Naive thymus-derived CD4-positive, alpha-beta T cell (primary cell): ENCODE measurements around the gene DOK4. TPM values are rescaled to one million over a fixed set of nuclear protein-coding genes. Genes with fewer than 3 reads are reported as not detected.

Experiments
- ATAC-seq: fragments of 150-1000 bp; cut with Tn5 transposase; 2 replicates; pipeline ENCODE4 v1.10.0; 2021; ENCODE audit warnings: mild to moderate bottlenecking, moderate library complexity
- CTCF ChIA-PET: fragments of 350-600 bp; sonication (Branson Sonifier 250); formaldehyde crosslinking; loops from one replicate; lab custom pipeline; 2021; ENCODE audit warnings: antibody characterized with exemption; lab: Charles Lee
- POLR2A ChIA-PET: fragments of 350-600 bp; sonication (Branson Sonifier 250); formaldehyde crosslinking; loops from one replicate; lab custom pipeline; 2021; ENCODE audit warnings: antibody characterized with exemption, inconsistent platforms; lab: Charles Lee
- DNase-seq, 9 donors: peaks; one replicate each; pipeline versions ENCODE4 v3.0.0 to v3.0.0-alpha.2; 2020 to 2022; ENCODE audit warnings: mixed read lengths in 1 of 9
- H3K27ac ChIP-seq: one replicate; pipeline ENCODE4 v1.7.0; 2013; ENCODE audit warnings: mild to moderate bottlenecking, low read depth, low read length, moderate library complexity
- H3K27me3 ChIP-seq, 2 donors: one replicate each; pipeline ENCODE4 v1.7.0; 2013; ENCODE audit warnings: low read length in 2 of 2, mild to moderate bottlenecking in 2 of 2, moderate library complexity in 2 of 2; ENCODE audit not compliant: control insufficient read depth in 2 of 2, insufficient read depth in 2 of 2
- H3K36me3 ChIP-seq, 3 experiments: 1 replicate in 2 of 3; 2 replicates in 1 of 3; pipeline ENCODE4 v1.7.0; 2013; ENCODE audit warnings: low read length in 3 of 3, mild to moderate bottlenecking in 3 of 3, moderate library complexity in 1 of 3; ENCODE audit not compliant: insufficient read depth in 3 of 3, control insufficient read depth in 2 of 3
- H3K4me1 ChIP-seq, 2 donors: one replicate each; pipeline ENCODE4 v1.7.0; 2013; ENCODE audit warnings: low read length in 2 of 2, mild to moderate bottlenecking in 2 of 2, moderate library complexity in 1 of 2; ENCODE audit not compliant: control insufficient read depth in 2 of 2, insufficient read depth in 2 of 2
- H3K4me3 ChIP-seq: 2 replicates; pipeline ENCODE4 v1.7.0; 2013; ENCODE audit warnings: mild to moderate bottlenecking, low read length
- H3K9me3 ChIP-seq, 3 experiments: 1 replicate in 2 of 3; 2 replicates in 1 of 3; pipeline ENCODE4 v1.7.0; 2013; ENCODE audit warnings: low read length in 3 of 3; ENCODE audit not compliant: control insufficient read depth in 2 of 3
- H3K27ac Mint-ChIP-seq, 9 donors: one replicate each; pipeline ENCODE4 v1.8.0; 2020 to 2022; ENCODE audit warnings: mixed read lengths in 9 of 9, mild to moderate bottlenecking in 8 of 9, moderate library complexity in 5 of 9, inconsistent platforms in 2 of 9
- H3K27me3 Mint-ChIP-seq, 5 donors: one replicate each; pipeline ENCODE4 v1.8.0; 2021 to 2022; ENCODE audit warnings: mixed read lengths in 5 of 5, mild to moderate bottlenecking in 1 of 5
- H3K36me3 Mint-ChIP-seq, 5 donors: one replicate each; pipeline ENCODE4 v1.8.0; 2020 to 2022; ENCODE audit warnings: mixed read lengths in 5 of 5, mild to moderate bottlenecking in 3 of 5, inconsistent platforms in 1 of 5
- H3K4me1 Mint-ChIP-seq, 7 donors: one replicate each; pipeline ENCODE4 v1.8.0; 2020 to 2022; ENCODE audit warnings: mixed read lengths in 7 of 7, mild to moderate bottlenecking in 3 of 7, inconsistent platforms in 1 of 7
- H3K4me3 Mint-ChIP-seq, 10 donors: one replicate each; pipeline ENCODE4 v1.8.0; 2020 to 2022; ENCODE audit warnings: mild to moderate bottlenecking in 10 of 10, mixed read lengths in 10 of 10, moderate library complexity in 6 of 10, inconsistent platforms in 2 of 10
- H3K9me3 Mint-ChIP-seq, 11 donors: one replicate each; pipeline ENCODE4 v1.8.0; 2020 to 2022; ENCODE audit warnings: mixed read lengths in 11 of 11, mild to moderate bottlenecking in 4 of 11, inconsistent platforms in 1 of 11, moderate library complexity in 1 of 11
- intact Hi-C, 2 donors: fragments of 100-400 bp; cut with micrococcal nuclease; formaldehyde crosslinking; loops; one replicate each; pipeline ENCODE4 v1.15.1; 2023
- polyA plus RNA-seq, 2 donors: library from polyadenylated mRNA; unstranded; fragments of 300-500 nt; fragmentation: Illumina TruSeq; gene quantifications; one replicate each; pipeline ENCODE4 v1.2.3, GENCODE V29; 2021
- total RNA-seq, 6 experiments: library from RNA in 5 of 6; stranded (reverse) in 5 of 6; gene quantifications; 1 replicate in 5 of 6; 2 replicates in 1 of 6; pipeline ENCODE4 v1.2.3 and lab custom pipeline; 2021 to 2026

DOK4 gene
- total and polyA plus RNA-seq, 7 experiments from 2014 or later: 1.6 to 4.6 (median 2.9) TPM

DNA sequence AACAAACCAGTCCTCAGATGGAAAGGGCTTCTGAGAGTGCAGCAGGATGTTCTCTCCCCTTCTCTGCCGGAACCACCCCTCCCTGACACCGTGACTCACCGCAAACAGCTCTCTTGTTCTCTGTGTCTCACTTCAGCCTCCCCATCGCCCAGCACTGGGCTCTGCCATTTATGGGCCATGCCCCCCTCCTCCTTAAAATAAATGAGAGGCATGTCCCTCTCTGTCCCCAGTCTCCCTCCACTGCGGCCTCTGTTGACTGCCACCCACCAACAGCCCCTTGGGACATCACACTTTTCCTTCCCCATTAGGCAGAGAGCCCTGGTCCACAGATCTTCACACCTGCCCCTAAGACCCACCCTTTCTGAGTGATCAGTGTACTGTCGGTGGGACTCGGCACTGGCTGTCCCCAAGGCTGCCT is 43.8 kb upstream of the DOK4 start:
- H3K4me1 Mint-ChIP-seq: peaks cover 49 to 61% (median 59%) of the 10 kb centered on the region in 7 donors
- peak overlapping the region; percentile 61 to 88 (median 83) for H3K4me3 Mint-ChIP-seq
- peak overlapping the region; percentile 85 to 99 (median 96) for H3K27ac Mint-ChIP-seq
- Histone ChIP-seq H3K36me3 (no peaks in the 10 kb centered on the region), H3K4me1 (peaks cover 41 to 54% of the 10 kb centered on the region in 2 donors), H3K27ac (peak overlapping the region; percentile 87), H3K9me3 (no peaks in the 10 kb centered on the region), H3K27me3 (no peaks in the 10 kb centered on the region), H3K4me3 (peak overlapping the region; percentile 45)
- intact Hi-C loops: loop anchor here (1.0 to 10.0 kb wide), 4 partner anchors 11 to 1095 kb away; partner anchors contain the start of genes ARL2BP (in 1 of the 2) and CNOT1 (in 1 of the 2)
- peaks cover 0 to 4% (median 3%) of the 10 kb centered on the region in 5 donors for H3K36me3 Mint-ChIP-seq
- ATAC-seq (peak; percentile 91), DNase-seq (peak in 8 of 9 donors; percentile 56 to 83 (median 68))
- no peaks in the 10 kb centered on the region for H3K27me3 Mint-ChIP-seq
- ChIA-PET POLR2A (interaction anchor here (1.0 to 2.6 kb wide), 4 partner anchors 9 to 85 kb away, joined by 3 to 16 read pairs (median 8); partner anchors contain the start of genes ADGRG5 and POLR2C), CTCF (interaction anchor here (1.0 kb wide), 1 partner anchor 12 kb away, joined by 3 read pairs; the partner anchor contains the start of gene ADGRG5)
- H3K9me3 Mint-ChIP-seq: no peaks in the 10 kb centered on the region

DNA sequence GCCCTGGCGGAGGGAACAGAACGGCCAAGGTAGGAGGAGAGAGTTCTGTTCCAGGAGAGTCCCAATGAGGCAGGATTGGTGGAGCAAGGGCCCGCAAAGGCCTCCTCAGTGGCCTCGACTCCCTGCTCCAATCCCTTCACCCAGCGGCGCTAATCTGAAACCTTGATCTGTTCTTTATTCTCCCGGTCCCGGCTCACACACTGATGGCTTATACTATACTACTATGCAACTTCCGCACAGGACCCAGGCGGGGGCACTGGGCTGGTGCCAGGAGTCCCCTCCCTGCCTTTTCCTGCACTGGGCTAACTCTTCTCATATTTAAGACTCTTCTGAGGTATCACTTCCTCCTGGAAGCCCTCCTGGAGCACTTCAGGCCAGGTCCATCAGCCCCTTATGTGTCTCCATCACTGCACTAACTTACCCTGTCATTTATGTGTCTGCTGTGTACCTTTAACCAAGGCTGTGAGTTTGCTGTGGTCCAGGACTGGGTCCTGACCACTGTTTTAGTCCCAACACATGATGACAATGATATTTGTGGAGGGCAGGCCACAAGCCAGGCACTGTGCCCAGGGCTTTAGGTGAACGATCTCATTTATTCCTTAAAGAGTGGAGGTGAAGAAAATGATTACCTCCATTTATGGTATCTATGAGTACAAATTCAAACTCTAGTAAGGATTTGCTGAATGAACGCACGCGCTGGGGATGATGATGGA is 43.3 kb upstream of the DOK4 start:
- Histone ChIP-seq H3K4me1 (peaks cover 35 to 49% of the 10 kb centered on the region in 2 donors), H3K27me3 (no peaks in the 10 kb centered on the region), H3K27ac (peak overlapping the region; percentile 87), H3K36me3 (no peaks in the 10 kb centered on the region), H3K4me3 (no peak overlapping the region), H3K9me3 (no peaks in the 10 kb centered on the region)
- Mint-ChIP-seq H3K4me3 (peak overlapping the region; percentile 61 to 88 (median 83)), H3K4me1 (peaks cover 49 to 58% (median 54%) of the 10 kb centered on the region in 7 donors), H3K27me3 (no peaks in the 10 kb centered on the region), H3K9me3 (no peaks in the 10 kb centered on the region), H3K36me3 (peaks cover 0 to 4% (median 3%) of the 10 kb centered on the region in 5 donors), H3K27ac (peak overlapping the region; percentile 85 to 99 (median 96))
- DNase-seq (no peak), ATAC-seq (no peak)
- ChIA-PET POLR2A (interaction anchor here (1.0 to 2.6 kb wide), 4 partner anchors 9 to 68 kb away, joined by 4 to 16 read pairs (median 8); partner anchors contain the start of genes ADGRG5 and POLR2C), CTCF (interaction anchor here (1.0 to 2.3 kb wide), 2 partner anchors 11 to 13 kb away, joined by 3 to 9 read pairs; partner anchors contain the start of gene ADGRG5)
- intact Hi-C loops: loop anchor here (1.0 to 10.0 kb wide), 4 partner anchors 10 to 1095 kb away; partner anchors contain the start of genes ARL2BP (in 1 of the 2) and CNOT1 (in 1 of the 2)

DNA sequence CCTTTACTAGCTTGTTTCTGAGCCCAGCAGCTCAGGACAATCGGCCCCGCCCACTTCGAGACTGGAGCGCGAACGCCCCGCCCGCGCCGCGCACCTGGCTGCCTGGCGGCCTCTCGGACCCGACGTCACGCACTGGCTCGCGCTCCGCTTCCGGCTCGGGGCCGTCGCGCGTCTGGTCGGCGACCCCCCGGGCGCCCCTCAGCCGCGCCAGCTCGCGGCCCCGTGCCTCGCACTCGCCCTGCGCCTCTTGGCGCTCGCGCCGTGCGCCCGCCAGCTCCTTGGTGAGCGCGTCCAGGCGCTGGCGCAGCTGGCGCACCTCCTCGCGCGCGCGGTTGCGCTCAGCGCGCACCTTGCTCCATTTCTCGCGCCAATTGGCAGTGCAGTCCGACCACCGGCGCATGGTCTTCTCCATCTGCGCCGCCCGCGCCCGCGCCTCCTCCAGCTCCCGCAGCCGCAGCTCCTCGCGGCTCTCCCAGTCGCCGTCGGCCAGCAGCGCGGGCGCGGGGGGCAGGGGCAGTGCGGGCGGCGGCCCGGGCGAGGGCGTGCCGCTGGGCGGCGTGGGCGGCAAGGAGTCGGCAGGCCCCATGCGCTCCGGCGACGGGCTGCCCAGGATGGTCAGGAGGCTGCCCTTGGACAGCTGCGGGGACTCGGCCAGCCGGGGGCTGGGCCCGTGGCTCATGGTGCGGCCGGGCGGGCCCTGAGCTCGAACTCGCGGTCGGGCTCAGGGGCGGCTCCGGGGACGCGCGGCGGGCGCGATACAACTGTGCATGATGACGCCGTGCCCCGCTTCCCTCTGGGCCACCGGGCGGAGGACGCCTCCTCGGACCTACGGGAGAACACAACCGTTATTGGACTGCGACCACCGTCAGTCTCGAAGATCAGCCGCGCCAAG is 42.5 kb upstream of the DOK4 start:
- Histone ChIP-seq H3K9me3 (no peaks in the 10 kb centered on the region), H3K4me3 (no peak overlapping the region), H3K4me1 (peaks cover 30 to 41% of the 10 kb centered on the region in 2 donors), H3K27ac (no peak overlapping the region), H3K36me3 (no peaks in the 10 kb centered on the region), H3K27me3 (no peaks in the 10 kb centered on the region)
- Mint-ChIP-seq H3K27ac (peak overlapping the region in 4 of 9 donors; percentile 96 to 99 (median 96)), H3K9me3 (no peaks in the 10 kb centered on the region), H3K36me3 (peaks cover 0 to 4% (median 3%) of the 10 kb centered on the region in 5 donors), H3K4me1 (peaks cover 41 to 51% (median 46%) of the 10 kb centered on the region in 7 donors), H3K4me3 (peak overlapping the region in 2 of 10 donors; percentile 29 to 82), H3K27me3 (no peaks in the 10 kb centered on the region)
- no peak for DNase-seq
- intact Hi-C loops: no loop called here
- CTCF ChIA-PET: interaction anchor here (2.3 kb wide), 1 partner anchor 10 kb away, joined by 9 read pairs; no protein-coding TSS in a partner anchor
- POLR2A ChIA-PET: interaction anchor here (1.0 to 2.1 kb wide), 2 partner anchors 8 to 9 kb away, joined by 4 to 5 read pairs; partner anchors contain the start of gene CCDC102A
- no peak for ATAC-seq

DNA sequence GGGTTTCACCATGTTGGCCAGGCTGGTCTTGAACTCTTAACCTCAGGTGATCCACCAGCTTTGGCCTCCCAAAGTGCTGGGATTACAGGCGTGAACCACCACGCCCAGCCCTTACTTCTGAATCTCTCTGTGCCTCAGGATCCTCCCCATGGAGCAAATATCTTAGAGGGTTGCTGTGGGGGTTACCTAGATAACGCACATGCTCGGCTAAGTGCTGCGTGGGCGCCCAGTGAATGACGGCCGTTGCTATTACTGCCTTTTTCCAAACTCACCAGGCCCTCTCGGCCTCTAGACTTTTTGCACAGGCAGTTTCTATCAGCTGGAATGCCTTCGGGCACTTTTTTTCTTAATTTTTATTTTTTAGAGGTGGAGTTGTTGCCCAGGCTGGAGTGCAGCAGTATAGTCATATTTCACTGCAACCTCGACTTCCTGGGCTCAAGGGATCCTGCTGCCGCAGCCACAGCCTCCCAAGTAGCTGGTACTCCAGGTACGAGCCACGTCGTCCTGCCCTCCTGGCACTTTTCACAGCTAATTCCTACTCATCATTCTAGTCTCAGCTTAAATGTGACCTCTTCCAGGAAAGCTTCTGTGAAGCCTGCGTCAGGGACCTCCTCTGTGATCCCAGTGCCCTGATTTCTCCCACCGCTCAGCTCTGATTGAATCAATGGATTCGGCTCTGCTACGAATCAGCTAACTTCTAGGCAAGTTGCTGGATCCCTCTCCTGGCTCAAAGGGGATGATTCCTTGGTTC is 41.5 kb upstream of the DOK4 start:
- Mint-ChIP-seq H3K36me3 (peaks cover 0 to 4% (median 3%) of the 10 kb centered on the region in 5 donors), H3K27me3 (no peaks in the 10 kb centered on the region), H3K4me1 (peaks cover 36 to 47% (median 37%) of the 10 kb centered on the region in 7 donors), H3K9me3 (no peaks in the 10 kb centered on the region), H3K27ac (peak overlapping the region in 3 of 9 donors; percentile 28 to 33 (median 32)), H3K4me3 (peak overlapping the region in 1 of 10 donors; percentile 8)
- DNase-seq (no peak), ATAC-seq (no peak)
- H3K4me3 ChIP-seq: no peak overlapping the region
- peaks cover 29 to 36% of the 10 kb centered on the region in 2 donors for H3K4me1 ChIP-seq
- H3K27me3 ChIP-seq: no peaks in the 10 kb centered on the region
- no peaks in the 10 kb centered on the region for H3K36me3 ChIP-seq
- CTCF ChIA-PET: interaction anchor here (1.2 to 2.3 kb wide), 2 partner anchors 9 to 11 kb away, joined by 3 to 9 read pairs; no protein-coding TSS in a partner anchor
- intact Hi-C loops: no loop called here
- POLR2A ChIA-PET: interaction anchor here (0.6 to 2.1 kb wide), 3 partner anchors 9 to 450 kb away, joined by 3 to 5 read pairs (median 3); partner anchors contain the start of gene CCDC102A
- no peak overlapping the region for H3K27ac ChIP-seq
- no peaks in the 10 kb centered on the region for H3K9me3 ChIP-seq

DNA sequence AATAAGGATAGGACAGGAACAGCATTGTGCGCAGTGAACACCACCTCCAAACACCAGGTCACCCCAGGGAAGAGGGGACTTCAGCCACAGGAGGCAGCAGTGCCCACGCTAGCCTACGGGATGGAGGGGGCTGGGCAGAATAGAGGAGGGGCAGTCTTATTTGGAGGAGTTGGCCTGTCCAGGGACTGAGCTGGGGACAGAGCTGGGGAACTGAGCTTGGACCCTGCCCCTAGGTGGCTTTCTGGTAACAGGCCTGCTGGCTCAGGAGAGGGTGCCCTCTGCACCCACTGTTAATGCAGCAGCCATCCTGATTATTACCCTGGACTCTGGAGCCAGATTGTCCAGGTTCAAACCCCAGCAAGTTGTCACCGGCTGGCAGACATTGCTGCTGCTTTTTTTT is 40.7 kb upstream of the DOK4 start:
- Mint-ChIP-seq H3K27me3 (no peaks in the 10 kb centered on the region), H3K4me1 (peaks cover 29 to 46% (median 29%) of the 10 kb centered on the region in 7 donors), H3K36me3 (peaks cover 0 to 4% (median 3%) of the 10 kb centered on the region in 5 donors), H3K4me3 (no peak overlapping the region), H3K27ac (peak overlapping the region in 2 of 9 donors; percentile 45 to 67), H3K9me3 (no peaks in the 10 kb centered on the region)
- ATAC-seq (no peak), DNase-seq (no peak)
- Histone ChIP-seq H3K27ac (no peak overlapping the region), H3K4me3 (no peak overlapping the region), H3K4me1 (peaks cover 26 to 29% of the 10 kb centered on the region in 2 donors), H3K9me3 (no peaks in the 10 kb centered on the region), H3K36me3 (no peaks in the 10 kb centered on the region), H3K27me3 (no peaks in the 10 kb centered on the region)
- CTCF ChIA-PET: interaction anchor here (1.2 to 1.6 kb wide), 2 partner anchors 10 to 110 kb away, joined by 3 to 5 read pairs; no protein-coding TSS in a partner anchor
- intact Hi-C loops: no loop called here
- POLR2A ChIA-PET: interaction anchor here (0.6 to 2.1 kb wide), 3 partner anchors 10 to 450 kb away, joined by 3 to 5 read pairs (median 3); partner anchors contain the start of gene CCDC102A
